Loucy (cell line): ENCODE results near the gene AAK1.
"Not testable (repeated sequence)": the region's sequence is repeated elsewhere in the genome, so short reads cannot be mapped to it uniquely, and the experiment has no call there.

Experiments used
- CTCF ChIP-seq: fragments of 200-600 bp; sonication (generic); conservative IDR thresholded peaks from 2 replicates; pipeline ENCODE4 v1.5.1; 2014; ENCODE audit warnings: mild to moderate bottlenecking, antibody characterized with exemption, low read length
- EZH2phosphoT487 ChIP-seq: fragments of 200-600 bp; IDR thresholded peaks from 2 replicates; pipeline ENCODE4 v1.6.1; 2018; ENCODE audit warnings: antibody characterized with exemption, mild to moderate bottlenecking, moderate library complexity, borderline replicate concordance

DNA sequence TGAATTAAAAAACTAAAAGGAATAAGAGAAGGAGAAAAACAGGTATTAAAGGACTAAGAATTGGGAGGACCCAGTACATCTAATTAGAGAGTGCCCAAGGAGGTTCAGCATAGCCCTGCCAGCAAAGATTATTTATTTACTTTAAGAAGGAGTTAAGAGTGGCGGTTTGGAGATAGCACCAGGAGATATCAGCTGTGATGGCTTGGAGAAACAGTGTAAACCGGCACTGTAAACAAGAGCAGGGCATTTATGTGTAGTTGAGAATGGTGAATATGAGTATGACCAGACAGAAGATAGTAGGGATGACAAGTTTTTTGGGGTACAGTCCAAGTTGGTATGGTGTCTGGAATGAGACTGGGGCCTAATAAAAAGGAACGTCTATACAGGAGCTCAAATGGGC, 199.9 kb downstream of the AAK1 start:
- TF ChIP-seq CTCF, EZH2phosphoT487: not testable (repeated sequence)
